ENCODE results near the gene NCMAP. TPM values are rescaled to one million over a fixed set of nuclear protein-coding genes. Genes with fewer than 3 reads are reported as not detected.

NCMAP gene
- total RNA-seq, 1 experiment from 2014 or later: 0.33 TPM

GRCh38 chr1:24594328-24594598, 38.4 kb downstream of the NCMAP start:
- Histone ChIP-seq H3K4me1 (ENCODE audit: control insufficient read depth, insufficient read depth, low read length) (0 out of 2 replicates have a peak, but pooled peaks cover 5% of the 10 kb centered on the region), H3K4me3 (ENCODE audit: low read depth in 2 of 2, low read length in 2 of 2) (no peak overlapping the region), H3K27ac (ENCODE audit: low read length) (no peak overlapping the region), H3K27me3 (ENCODE audit: control insufficient read depth, insufficient read depth, low read length) (no peaks in the 10 kb centered on the region), H3K9me3 (ENCODE audit: control insufficient read depth, insufficient read depth, low read depth, low read length) (no peaks in the 10 kb centered on the region), H3K36me3 (ENCODE audit: control insufficient read depth, insufficient read depth, low read length) (no peaks in the 10 kb centered on the region)
- CTCF ChIA-PET: no interaction called here
- in situ Hi-C loops (cut with HindIII; ENCODE audit: low pct_unique_long_range_greater_than_20kb, low sequenced_read_pairs): no loop called here
- no TSS peak for BruUV-seq (replicated peaks)
- ATAC-seq: no peak
- POLR2A ChIA-PET: no interaction called here
- intact Hi-C loops (cut with micrococcal nuclease; ENCODE audit: unreplicated experiment): no loop called here
- TF ChIP-seq POLR2AphosphoS5 (IDR thresholded peaks at IDR 0.05; ENCODE audit: low read depth, low read length): no peak
- no peak for TF ChIP-seq SIN3A (IDR thresholded peaks at IDR 0.05; ENCODE audit: borderline replicate concordance, insufficient read depth, low read depth, low read length)
- no peak for TF ChIP-seq CTCF (IDR thresholded peaks at IDR 0.05)
- TF ChIP-seq TCF7L2 (IDR thresholded peaks at IDR 0.05; ENCODE audit: low read depth, low read length): no peak
- TF ChIP-seq, protein P1, sequence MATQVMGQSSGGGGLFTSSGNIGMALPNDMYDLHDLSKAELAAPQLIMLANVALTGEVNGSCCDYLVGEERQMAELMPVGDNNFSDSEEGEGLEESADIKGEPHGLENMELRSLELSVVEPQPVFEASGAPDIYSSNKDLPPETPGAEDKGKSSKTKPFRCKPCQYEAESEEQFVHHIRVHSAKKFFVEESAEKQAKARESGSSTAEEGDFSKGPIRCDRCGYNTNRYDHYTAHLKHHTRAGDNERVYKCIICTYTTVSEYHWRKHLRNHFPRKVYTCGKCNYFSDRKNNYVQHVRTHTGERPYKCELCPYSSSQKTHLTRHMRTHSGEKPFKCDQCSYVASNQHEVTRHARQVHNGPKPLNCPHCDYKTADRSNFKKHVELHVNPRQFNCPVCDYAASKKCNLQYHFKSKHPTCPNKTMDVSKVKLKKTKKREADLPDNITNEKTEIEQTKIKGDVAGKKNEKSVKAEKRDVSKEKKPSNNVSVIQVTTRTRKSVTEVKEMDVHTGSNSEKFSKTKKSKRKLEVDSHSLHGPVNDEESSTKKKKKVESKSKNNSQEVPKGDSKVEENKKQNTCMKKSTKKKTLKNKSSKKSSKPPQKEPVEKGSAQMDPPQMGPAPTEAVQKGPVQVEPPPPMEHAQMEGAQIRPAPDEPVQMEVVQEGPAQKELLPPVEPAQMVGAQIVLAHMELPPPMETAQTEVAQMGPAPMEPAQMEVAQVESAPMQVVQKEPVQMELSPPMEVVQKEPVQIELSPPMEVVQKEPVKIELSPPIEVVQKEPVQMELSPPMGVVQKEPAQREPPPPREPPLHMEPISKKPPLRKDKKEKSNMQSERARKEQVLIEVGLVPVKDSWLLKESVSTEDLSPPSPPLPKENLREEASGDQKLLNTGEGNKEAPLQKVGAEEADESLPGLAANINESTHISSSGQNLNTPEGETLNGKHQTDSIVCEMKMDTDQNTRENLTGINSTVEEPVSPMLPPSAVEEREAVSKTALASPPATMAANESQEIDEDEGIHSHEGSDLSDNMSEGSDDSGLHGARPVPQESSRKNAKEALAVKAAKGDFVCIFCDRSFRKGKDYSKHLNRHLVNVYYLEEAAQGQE (IDR thresholded peaks at IDR 0.05; ENCODE audit: insufficient read depth in 1 of 2, low read depth in 2 of 2, low read length in 1 of 2): no peak
- DNase-seq (ENCODE audit: low read depth, low spot score): no peak

GRCh38 chr1:24596401-24596880, 40.6 kb downstream of the NCMAP start:
- Histone ChIP-seq H3K9me3 (ENCODE audit: control insufficient read depth, insufficient read depth, low read depth, low read length) (no peaks in the 10 kb centered on the region), H3K4me3 (ENCODE audit: low read depth in 2 of 2, low read length in 2 of 2) (no peak overlapping the region), H3K27ac (ENCODE audit: low read length) (no peak overlapping the region), H3K36me3 (ENCODE audit: control insufficient read depth, insufficient read depth, low read length) (no peaks in the 10 kb centered on the region), H3K4me1 (ENCODE audit: control insufficient read depth, insufficient read depth, low read length) (0 out of 2 replicates have a peak, but pooled peaks cover 5% of the 10 kb centered on the region), H3K27me3 (ENCODE audit: control insufficient read depth, insufficient read depth, low read length) (no peaks in the 10 kb centered on the region)
- intact Hi-C loops (cut with micrococcal nuclease; ENCODE audit: unreplicated experiment) (loop anchor here (5.0 kb wide), 1 partner anchor 41 kb away; no protein-coding TSS in a partner anchor), in situ Hi-C loops (cut with HindIII; ENCODE audit: low pct_unique_long_range_greater_than_20kb, low sequenced_read_pairs) (no loop called here)
- TF ChIP-seq, protein P1 (IDR thresholded peaks at IDR 0.05; ENCODE audit: insufficient read depth in 1 of 2, low read depth in 2 of 2, low read length in 1 of 2): no peak
- no peak for ATAC-seq
- DNase-seq (ENCODE audit: low read depth, low spot score): no peak
- ChIA-PET CTCF (interaction anchor here (0.6 kb wide), 1 partner anchor 15 kb away, joined by 4 read pairs; no protein-coding TSS in a partner anchor), POLR2A (no interaction called here)
- no TSS peak for BruUV-seq (replicated peaks)

All from Panc1 (cell line).